Spleen (tissue), 11 donors: ENCODE data around the gene PROB1. TPM values are rescaled to one million over a fixed set of nuclear protein-coding genes. Genes with fewer than 3 reads are reported as not detected.
"Not testable (repeated sequence)": the region's sequence is repeated elsewhere in the genome, so short reads cannot be mapped to it uniquely, and the experiment has no call there.

Source experiments
- DNase-seq: peaks from one replicate; pipeline ENCODE4 v3.0.0-alpha.2; 2020
- H3K27ac ChIP-seq, 8 donors: fragments of 200-600 bp; sonication (generic) in 7 of 8; 1 replicate in 4 of 8; 2 replicates in 4 of 8; pipeline versions ENCODE4 v1.5.0 to v1.8.0; 2016 to 2021; ENCODE audit warnings: inconsistent platforms in 4 of 8, mild to moderate bottlenecking in 4 of 8, moderate library complexity in 1 of 8
- H3K27me3 ChIP-seq, 7 donors: fragments of 200-600 bp; sonication (generic) in 6 of 7; replicated peaks in 1 of 7; 1 replicate in 4 of 7; 2 replicates in 3 of 7; pipeline versions ENCODE4 v1.5.0 to v1.8.0; 2016 to 2021; ENCODE audit warnings: inconsistent platforms in 3 of 7, mild to moderate bottlenecking in 1 of 7
- H3K36me3 ChIP-seq, 6 donors: fragments of 200-600 bp; sonication (generic) in 5 of 6; 1 replicate in 4 of 6; 2 replicates in 2 of 6; pipeline versions ENCODE4 v1.5.0 to v1.8.0; 2016 to 2021; ENCODE audit warnings: inconsistent platforms in 2 of 6
- H3K4me1 ChIP-seq, 6 donors: fragments of 200-600 bp; sonication (generic) in 5 of 6; 1 replicate in 3 of 6; 2 replicates in 3 of 6; pipeline versions ENCODE4 v1.5.0 to v1.8.0; 2016 to 2021; ENCODE audit warnings: inconsistent platforms in 3 of 6
- H3K4me3 ChIP-seq, 8 donors: fragments of 200-600 bp; sonication (generic) in 7 of 8; 1 replicate in 4 of 8; 2 replicates in 4 of 8; pipeline versions ENCODE4 v1.5.0 to v1.8.0; 2016 to 2021; ENCODE audit warnings: inconsistent platforms in 4 of 8, mild to moderate bottlenecking in 4 of 8, moderate library complexity in 2 of 8
- H3K9me3 ChIP-seq, 8 donors: fragments of 200-600 bp; sonication (generic) in 7 of 8; 1 replicate in 4 of 8; 2 replicates in 4 of 8; pipeline versions ENCODE4 v1.5.0 to v1.8.0; 2016 to 2021; ENCODE audit warnings: inconsistent platforms in 4 of 8
- POLR2A ChIP-seq, 3 donors: fragments of 450-650 bp; IDR thresholded peaks; one replicate each; pipeline ENCODE4 v1.5.1; 2017; ENCODE audit warnings: antibody characterized with exemption in 3 of 3, mild to moderate bottlenecking in 1 of 3
- POLR2AphosphoS5 ChIP-seq, 3 donors: sonication (generic); formaldehyde crosslinking; IDR thresholded peaks; one replicate each; pipeline ENCODE4 v1.5.1; 2017; ENCODE audit warnings: antibody characterized with exemption in 3 of 3
- WGBS, 5 donors: extraction: QIAGEN DNeasy Blood & Tissue Kit in 3 of 5; methylation state at CpG; one replicate each; pipeline versions ENCODE4 v1.1.5 to v1.1.7; 2013 to 2018; 5-methylcytosine and 5-hydroxymethylcytosine counted together
- intact Hi-C: fragments of 100-400 bp; cut with DNase I; formaldehyde crosslinking; loops from one replicate; pipeline ENCODE4 v1.15.0; 2023; ENCODE audit warnings: low total_unique reads
- polyA plus RNA-seq, 3 donors: library from polyadenylated mRNA; stranded (reverse); fragments of 200-250 nt; gene quantifications; one replicate each; pipeline ENCODE4 v1.2.1, GENCODE V29; 2013
- total RNA-seq, 7 donors: library from RNA; depleted of rRNA in 3 of 7; stranded (reverse); fragments of >200 nt in 3 of 7; fragmentation: NEBNext Ultra II Directional in 4 of 7; extraction: Animal tissue kit (Norgen Biotek cat#: 25700) in 4 of 7; gene quantifications; one replicate each; pipeline versions ENCODE4 v1.1.0 to v1.2.1, GENCODE V29; 2016 to 2021
- TF ChIP-seq, protein P1 (sequence below), 11 experiments: fragments of 200-600 bp in 7 of 11; fragments of 450-650 bp in 4 of 11; sonication (generic) in 4 of 11; IDR thresholded peaks in 8 of 11; conservative IDR thresholded peaks in 3 of 11; 1 replicate in 7 of 11; 2 replicates in 4 of 11; pipeline versions ENCODE4 v1.4.0 to v1.8.0; 2016 to 2021; ENCODE audit warnings: antibody characterized with exemption in 11 of 11, inconsistent platforms in 4 of 11, mild to moderate bottlenecking in 1 of 11
- donor health status: healthy with polysubstance abuse.
- donor health status: DM: no; HTN: no; CAD: no; lungs with moderate emphysema.
- donor health status: DM: no; HTN: no; CAD: no.
- donor health status: Bipolar disorder and iron deficiency.
- donor health status: healthy.
- donor health status: DM: no; HTN: no; CAD: no.
- donor health status: DM: yes; HTN: yes; CAD: no.

PROB1 gene
- total and polyA plus RNA-seq, 10 donors = 0.33 to 3.2 (median 1.6) TPM

DNA sequence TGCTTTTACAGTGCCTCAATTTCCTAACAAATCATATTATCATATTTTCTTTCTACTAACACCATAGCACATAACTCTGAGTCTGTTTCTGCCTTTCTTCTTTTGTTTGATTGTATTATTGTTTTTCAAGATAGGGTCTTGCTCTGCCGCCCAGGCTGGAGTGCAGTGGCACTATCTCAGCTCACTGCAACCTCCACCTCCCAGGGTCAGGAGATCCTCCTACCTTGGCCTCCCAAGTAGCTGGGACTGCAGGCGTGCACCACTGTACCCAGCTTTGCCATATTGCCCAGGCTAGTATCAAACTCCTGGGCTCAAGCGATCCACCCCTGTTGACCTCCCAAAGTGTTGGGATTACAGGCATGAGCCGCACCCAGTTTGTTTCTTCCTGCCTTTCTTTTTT is 34.5 kb downstream of the PROB1 start:
- peaks cover 0 to 77% (median 24%) of the 10 kb centered on the region in 6 donors for H3K36me3 ChIP-seq
- TF ChIP-seq, protein P1, sequence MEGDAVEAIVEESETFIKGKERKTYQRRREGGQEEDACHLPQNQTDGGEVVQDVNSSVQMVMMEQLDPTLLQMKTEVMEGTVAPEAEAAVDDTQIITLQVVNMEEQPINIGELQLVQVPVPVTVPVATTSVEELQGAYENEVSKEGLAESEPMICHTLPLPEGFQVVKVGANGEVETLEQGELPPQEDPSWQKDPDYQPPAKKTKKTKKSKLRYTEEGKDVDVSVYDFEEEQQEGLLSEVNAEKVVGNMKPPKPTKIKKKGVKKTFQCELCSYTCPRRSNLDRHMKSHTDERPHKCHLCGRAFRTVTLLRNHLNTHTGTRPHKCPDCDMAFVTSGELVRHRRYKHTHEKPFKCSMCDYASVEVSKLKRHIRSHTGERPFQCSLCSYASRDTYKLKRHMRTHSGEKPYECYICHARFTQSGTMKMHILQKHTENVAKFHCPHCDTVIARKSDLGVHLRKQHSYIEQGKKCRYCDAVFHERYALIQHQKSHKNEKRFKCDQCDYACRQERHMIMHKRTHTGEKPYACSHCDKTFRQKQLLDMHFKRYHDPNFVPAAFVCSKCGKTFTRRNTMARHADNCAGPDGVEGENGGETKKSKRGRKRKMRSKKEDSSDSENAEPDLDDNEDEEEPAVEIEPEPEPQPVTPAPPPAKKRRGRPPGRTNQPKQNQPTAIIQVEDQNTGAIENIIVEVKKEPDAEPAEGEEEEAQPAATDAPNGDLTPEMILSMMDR (IDR thresholded peaks at IDR 0.05 in 8 of 11, conservative IDR thresholded peaks at IDR 0.05 in 3 of 11) = no peak
- TF ChIP-seq POLR2A (IDR thresholded peaks at IDR 0.05) (no peak), POLR2AphosphoS5 (IDR thresholded peaks at IDR 0.05) (no peak)
- no peaks in the 10 kb centered on the region for H3K9me3 ChIP-seq
- DNase-seq = peak; percentile 42
- intact Hi-C loops = no loop called here
- 93 to 97% (median 94%) methylated on average over 4 of the region's 4 CpGs for WGBS, 5 donors
- H3K4me3 ChIP-seq = no peak overlapping the region
- no peaks in the 10 kb centered on the region for H3K27me3 ChIP-seq
- H3K27ac ChIP-seq = no peak overlapping the region
- peaks cover 0 to 51% (median 11%) of the 10 kb centered on the region in 6 donors for H3K4me1 ChIP-seq

GRCh38 chr5:139358064-139358463 is 36.8 kb downstream of the PROB1 start:
- Histone ChIP-seq H3K27ac (no peak overlapping the region), H3K36me3 (peaks cover 0 to 74% (median 8%) of the 10 kb centered on the region in 6 donors), H3K4me1 (peaks cover 0 to 58% (median 13%) of the 10 kb centered on the region in 6 donors), H3K4me3 (no peak overlapping the region), H3K9me3 (no peaks in the 10 kb centered on the region), H3K27me3 (no peaks in the 10 kb centered on the region)
- TF ChIP-seq, protein P1 (IDR thresholded peaks at IDR 0.05 in 8 of 11, conservative IDR thresholded peaks at IDR 0.05 in 3 of 11) = no peak
- no peak for TF ChIP-seq POLR2AphosphoS5 (IDR thresholded peaks at IDR 0.05)
- TF ChIP-seq POLR2A (IDR thresholded peaks at IDR 0.05) = no peak
- intact Hi-C loops = no loop called here
- no peak for DNase-seq

GRCh38 chr5:139355900-139356299 is 39.0 kb downstream of the PROB1 start:
- H3K27ac ChIP-seq, H3K4me3 ChIP-seq, DNase-seq, H3K9me3 ChIP-seq, intact Hi-C loops, H3K27me3 ChIP-seq: not testable (repeated sequence)
- Histone ChIP-seq H3K36me3 (peaks cover 0 to 72% (median 6%) of the 10 kb centered on the region in 6 donors), H3K4me1 (peaks cover 0 to 68% (median 14%) of the 10 kb centered on the region in 6 donors)
- 92 to 97% (median 95%) methylated on average over 8 of the region's 8 CpGs for WGBS, 5 donors

- DNase-seq = no peak
- H3K27ac ChIP-seq = no peak overlapping the region
- H3K9me3 ChIP-seq = no peaks in the 10 kb centered on the region
- H3K4me1 ChIP-seq = peaks cover 0 to 74% (median 27%) of the 10 kb centered on the region in 6 donors
- no peak overlapping the region for H3K4me3 ChIP-seq
- intact Hi-C loops = no loop called here
- H3K36me3 ChIP-seq = peaks cover 0 to 64% (median 6%) of the 10 kb centered on the region in 6 donors
- no peaks in the 10 kb centered on the region for H3K27me3 ChIP-seq
- WGBS, 5 donors = 92 to 97% (median 95%) methylated on average over 3 of the region's 3 CpGs
- TF ChIP-seq POLR2AphosphoS5 (IDR thresholded peaks at IDR 0.05) = no peak
- TF ChIP-seq, protein P1 (IDR thresholded peaks at IDR 0.05 in 8 of 11, conservative IDR thresholded peaks at IDR 0.05 in 3 of 11) = no peak
- no peak for TF ChIP-seq POLR2A (IDR thresholded peaks at IDR 0.05)
These were observed 40.7 kb downstream of the PROB1 start for GRCh38 chr5:139354186-139354585.

DNA sequence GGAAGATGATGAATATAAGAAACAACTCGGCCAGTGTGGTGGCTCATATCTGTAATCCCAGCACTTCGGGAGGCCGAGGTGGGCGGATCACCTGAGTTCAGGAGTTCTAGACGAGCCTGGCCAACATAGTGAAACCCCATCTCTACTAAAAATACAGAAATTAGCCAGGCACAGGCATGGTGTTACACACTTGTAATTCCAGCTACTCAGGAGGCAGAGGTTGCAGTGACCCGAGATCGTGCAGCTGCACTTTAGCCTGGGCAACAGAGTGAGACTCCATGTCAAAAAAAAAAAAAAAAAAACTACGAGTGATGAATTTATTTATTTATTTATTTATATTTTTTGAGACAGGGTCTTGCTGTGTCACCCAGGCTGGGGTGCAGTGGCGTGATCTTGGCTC is 47.0 kb downstream of the PROB1 start:
- WGBS, 5 donors = 86 to 92% (median 87%) methylated on average over 9 of the region's 9 CpGs
- H3K27ac ChIP-seq, intact Hi-C loops, H3K4me3 ChIP-seq, H3K9me3 ChIP-seq, H3K27me3 ChIP-seq, DNase-seq: not testable (repeated sequence)
- H3K4me1 ChIP-seq = peaks cover 9 to 98% (median 64%) of the 10 kb centered on the region in 6 donors
- H3K36me3 ChIP-seq = peaks cover 0 to 63% (median 4%) of the 10 kb centered on the region in 6 donors

DNA sequence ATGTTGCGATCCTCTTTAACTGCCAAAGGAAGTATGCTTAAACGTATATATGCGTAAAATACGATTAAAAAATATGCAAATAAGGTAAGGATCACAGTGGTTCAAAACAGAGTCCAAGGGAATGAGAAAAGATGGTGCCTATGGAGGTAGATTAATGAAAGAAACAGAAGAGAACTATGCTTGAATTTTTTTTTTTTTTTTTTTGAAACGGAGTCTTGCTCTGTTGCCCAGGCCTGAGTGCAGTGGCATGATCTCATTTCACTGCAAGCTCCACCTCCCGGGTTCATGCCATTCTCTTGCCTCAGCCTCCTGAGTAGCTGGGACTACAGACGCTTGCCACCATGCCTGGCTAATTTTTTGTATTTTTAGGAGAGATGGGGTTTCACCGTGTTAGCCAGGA is 49.5 kb downstream of the PROB1 start:
- H3K9me3 ChIP-seq, H3K27ac ChIP-seq, H3K4me3 ChIP-seq, DNase-seq, H3K27me3 ChIP-seq, intact Hi-C loops: not testable (repeated sequence)
- Histone ChIP-seq H3K4me1 (peaks cover 9 to 95% (median 76%) of the 10 kb centered on the region in 6 donors), H3K36me3 (peaks cover 0 to 57% (median 4%) of the 10 kb centered on the region in 6 donors)
- WGBS, 5 donors = 93 to 96% (median 94%) methylated on average over 8 of the region's 8 CpGs
